K562 (cell line): ENCODE data around the gene NBEA.

Experiments
- BRCA1 ChIP-seq, 2 experiments: fragments of 450-650 bp in 1 of 2; sonication (generic) in 1 of 2; formaldehyde crosslinking in 1 of 2; IDR thresholded peaks; 2 replicates each; pipeline versions ENCODE4 v1.5.0 to v1.6.1; 2017 to 2020; ENCODE audit warnings: mild to moderate bottlenecking in 1 of 2, missing genetic modification reagents in 1 of 2
- EZH2 ChIP-seq: IDR thresholded peaks from 2 replicates; pipeline ENCODE4 v1.6.1; 2012; ENCODE audit warnings: low read depth, mild to moderate bottlenecking, inconsistent platforms, low read length, borderline replicate concordance
- FOXM1 ChIP-seq, 2 experiments: fragments of 450-650 bp in 1 of 2; sonication (generic) in 1 of 2; formaldehyde crosslinking in 1 of 2; IDR thresholded peaks; 2 replicates each; pipeline versions ENCODE4 v1.6.1 to v1.9.0; 2017 to 2022; ENCODE audit warnings: low read depth in 2 of 2, mild to moderate bottlenecking in 2 of 2, missing genetic modification reagents in 1 of 2, moderate library complexity in 1 of 2
- HDAC6 ChIP-seq: IDR thresholded peaks from 2 replicates; pipeline ENCODE4 v1.6.1; 2012; ENCODE audit warnings: low read depth, mild to moderate bottlenecking, control low read depth, inconsistent platforms, low read length, moderate library complexity
- JUND ChIP-seq, 2 experiments: IDR thresholded peaks; 2 replicates in 1 of 2; 3 replicates in 1 of 2; pipeline ENCODE4 v1.6.1; 2011; ENCODE audit warnings: borderline replicate concordance in 2 of 2, low read depth in 2 of 2, low read length in 2 of 2, improper control_type of control experiment in 1 of 2, missing biosample characterization in 1 of 2, missing genetic modification characterization in 1 of 2, missing genetic modification reagents in 1 of 2
- NRF1 ChIP-seq, 2 experiments: fragments of 450-650 bp; IDR thresholded peaks in 1 of 2; conservative IDR thresholded peaks in 1 of 2; 2 replicates each; pipeline ENCODE4 v1.6.1; 2014; ENCODE audit warnings: mild to moderate bottlenecking in 2 of 2
- POLR2H ChIP-seq: IDR thresholded peaks from 2 replicates; pipeline ENCODE4 v1.6.1; 2016; ENCODE audit warnings: missing genetic modification characterization, low read depth, mild to moderate bottlenecking, control low read depth, missing compliant biosample characterization, moderate library complexity
- RAD21 ChIP-seq, 2 experiments: fragments of 250-450 bp in 1 of 2; fragments of 450-650 bp in 1 of 2; sonication (Bioruptor Pico) in 1 of 2; formaldehyde crosslinking in 1 of 2; IDR thresholded peaks in 1 of 2; conservative IDR thresholded peaks in 1 of 2; 2 replicates each; pipeline versions ENCODE4 v1.4.0 to v1.8.0; 2020 to 2022; ENCODE audit warnings: mild to moderate bottlenecking in 2 of 2, moderate library complexity in 1 of 2
- RB1 ChIP-seq: fragments of 450-650 bp; IDR thresholded peaks from 2 replicates; pipeline ENCODE4 v1.6.1; 2017; ENCODE audit warnings: low read depth, mild to moderate bottlenecking
- RERE ChIP-seq: sonication (generic); formaldehyde crosslinking; IDR thresholded peaks from 2 replicates; pipeline ENCODE4 v1.8.0; 2023; ENCODE audit warnings: missing genetic modification reagents, mild to moderate bottlenecking, borderline replicate concordance

- TF ChIP-seq BRCA1 (IDR thresholded peaks at IDR 0.05) (no peak), BRCA1 (CRISPR knock-in tag; IDR thresholded peaks at IDR 0.05) (no peak), RERE (no peak), EZH2 (no peak), POLR2H (tag) (no peak), RB1 (no peak), HDAC6 (no peak), FOXM1 (IDR thresholded peaks at IDR 0.05; ENCODE audit: low read depth) (no peak), FOXM1 (CRISPR knock-in tag; IDR thresholded peaks at IDR 0.05; ENCODE audit: low read depth) (no peak), RAD21 (CRISPR knock-in tag; conservative IDR thresholded peaks at IDR 0.05 in 1 of 2, IDR thresholded peaks at IDR 0.05 in 1 of 2) (no peak), JUND (IDR thresholded peaks at IDR 0.05; ENCODE audit: borderline replicate concordance, low read depth, low read length) (no peak), JUND (tag; IDR thresholded peaks at IDR 0.05; ENCODE audit: borderline replicate concordance, low read depth, low read length) (no peak), NRF1 (conservative IDR thresholded peaks at IDR 0.05 in 1 of 2, IDR thresholded peaks at IDR 0.05 in 1 of 2) (no peak)
These were observed 403.9 kb downstream of the NBEA start for GRCh38 chr13:35345992-35346391.
